Neuronal stem cell (in vitro differentiated cells): ENCODE data around the gene GFOD2.

Experiments
- DNase-seq: peaks from one replicate; pipeline ENCODE4 v3.0.0-alpha.2; 2013; ENCODE audit warnings: low spot score
- H2AFZ ChIP-seq: one replicate; pipeline ENCODE4 v1.6.1; 2013; ENCODE audit warnings: mild to moderate bottlenecking, low read length, inconsistent platforms
- H2AK5ac ChIP-seq: 2 replicates; pipeline ENCODE4 v1.6.1; 2013; ENCODE audit warnings: low read depth, mild to moderate bottlenecking, inconsistent platforms, low read length, moderate library complexity, mixed read lengths
- H2BK120ac ChIP-seq: 2 replicates; pipeline ENCODE4 v1.6.1; 2013; ENCODE audit warnings: low read depth, mild to moderate bottlenecking, inconsistent platforms, low read length, moderate library complexity, mixed read lengths
- H2BK12ac ChIP-seq: one replicate; pipeline ENCODE4 v1.6.1; 2013; ENCODE audit warnings: low read length, inconsistent platforms
- H2BK15ac ChIP-seq: 2 replicates; pipeline ENCODE4 v1.6.1; 2013; ENCODE audit warnings: mild to moderate bottlenecking, low read length, inconsistent platforms, mixed read lengths
- H2BK5ac ChIP-seq: one replicate; pipeline ENCODE4 v1.6.1; 2013; ENCODE audit warnings: inconsistent platforms, mild to moderate bottlenecking, low read length, moderate library complexity
- H3K14ac ChIP-seq: one replicate; pipeline ENCODE4 v1.6.1; 2013; ENCODE audit warnings: low read length, inconsistent platforms
- H3K18ac ChIP-seq: 2 replicates; pipeline ENCODE4 v1.6.1; 2013; ENCODE audit warnings: low read length, inconsistent platforms
- H3K23ac ChIP-seq: 2 replicates; pipeline ENCODE4 v1.6.1; 2013; ENCODE audit warnings: low read depth, mild to moderate bottlenecking, mixed read lengths, low read length, inconsistent platforms; ENCODE audit not compliant: poor library complexity
- H3K27ac ChIP-seq: replicated peaks from 3 replicates; pipeline ENCODE4 v1.5.1; 2013; ENCODE audit warnings: low read length, inconsistent platforms
- H3K27me3 ChIP-seq, 3 experiments: 2 replicates each; pipeline ENCODE4 v1.6.1; 2013; ENCODE audit warnings: low read length in 3 of 3, mild to moderate bottlenecking in 2 of 3, inconsistent platforms in 1 of 3, low read depth in 1 of 3, mixed read lengths in 1 of 3, moderate library complexity in 1 of 3; ENCODE audit not compliant: control insufficient read depth in 3 of 3, insufficient read depth in 3 of 3
- H3K36me3 ChIP-seq, 2 donors: replicated peaks in 1 of 2; 2 replicates each; pipeline ENCODE4 v1.6.1; 2013; ENCODE audit warnings: low read length in 2 of 2; ENCODE audit not compliant: control insufficient read depth in 2 of 2, insufficient read depth in 2 of 2
- H3K4ac ChIP-seq: 2 replicates; pipeline ENCODE4 v1.6.1; 2013; ENCODE audit warnings: inconsistent platforms, mild to moderate bottlenecking, low read length, moderate library complexity
- H3K4me1 ChIP-seq, 2 donors: 1 replicate in 1 of 2; 2 replicates in 1 of 2; pipeline ENCODE4 v1.6.1; 2013; ENCODE audit warnings: low read length in 2 of 2, low read depth in 1 of 2; ENCODE audit not compliant: control insufficient read depth in 2 of 2, insufficient read depth in 1 of 2
- H3K4me2 ChIP-seq: one replicate; pipeline ENCODE4 v1.6.1; 2013; ENCODE audit warnings: mild to moderate bottlenecking, low read length, inconsistent platforms; ENCODE audit not compliant: insufficient read depth, poor library complexity, severe bottlenecking
- H3K4me3 ChIP-seq, 2 donors: 2 replicates each; pipeline ENCODE4 v1.5.1; 2013; ENCODE audit warnings: low read length in 2 of 2, mild to moderate bottlenecking in 2 of 2, inconsistent platforms in 1 of 2, moderate library complexity in 1 of 2
- H3K79me1 ChIP-seq: one replicate; pipeline ENCODE4 v1.6.1; 2013; ENCODE audit warnings: low read depth, mild to moderate bottlenecking, inconsistent platforms, low read length, moderate library complexity
- H3K9ac ChIP-seq: one replicate; pipeline ENCODE4 v1.6.1; 2013; ENCODE audit warnings: mild to moderate bottlenecking, low read depth, low read length, inconsistent platforms; ENCODE audit not compliant: poor library complexity
- H3K9me3 ChIP-seq, 2 donors: replicated peaks in 1 of 2; 2 replicates each; pipeline versions ENCODE3 to v1.6.1; 2013; ENCODE audit warnings: low read length in 2 of 2, mild to moderate bottlenecking in 2 of 2, inconsistent platforms in 1 of 2, low read depth in 1 of 2, mixed read lengths in 1 of 2, moderate library complexity in 1 of 2; ENCODE audit not compliant: control insufficient read depth in 2 of 2, insufficient read depth in 1 of 2
- H4K8ac ChIP-seq: one replicate; pipeline ENCODE4 v1.6.1; 2013; ENCODE audit warnings: low read depth, mild to moderate bottlenecking, inconsistent platforms, low read length, moderate library complexity
- H4K91ac ChIP-seq: one replicate; pipeline ENCODE4 v1.6.1; 2013; ENCODE audit warnings: low read length, low read depth, mild to moderate bottlenecking, inconsistent platforms; ENCODE audit not compliant: poor library complexity
- WGBS, 2 donors: extraction: QIAGEN DNeasy Blood & Tissue Kit; methylation state at CpG; one replicate each; pipeline ENCODE4 v1.1.7; 2013; ENCODE audit warnings: missing lambda C conversion rate in 2 of 2, mixed read lengths in 1 of 2; ENCODE audit not compliant: insufficient read length in 2 of 2, insufficient replicate concordance in 1 of 2; ENCODE audit errors: extremely low coverage in 2 of 2; 5-methylcytosine and 5-hydroxymethylcytosine counted together

GFOD2 gene

GRCh38 chr16:67707790-67708189, 11.3 kb downstream of the GFOD2 start:
- Histone ChIP-seq H3K27ac (no peak overlapping the region), H3K4ac (no peak overlapping the region), H3K36me3 (peaks cover 3 to 8% of the 10 kb centered on the region in 2 donors), H3K4me3 (no peak overlapping the region), H2AK5ac (no peak overlapping the region), H3K27me3 (no peaks in the 10 kb centered on the region), H3K9me3 (no peaks in the 10 kb centered on the region), H3K9ac (no peak overlapping the region), H3K23ac (no peak overlapping the region), H2AFZ (no peak overlapping the region), H3K4me2 (no peak overlapping the region), H3K18ac (no peak overlapping the region), H3K4me1 (no peaks in the 10 kb centered on the region), H4K91ac (no peak overlapping the region), H2BK12ac (no peak overlapping the region), H2BK15ac (no peak overlapping the region), H2BK120ac (no peak overlapping the region), H4K8ac (no peak overlapping the region), H3K14ac (no peak overlapping the region), H3K79me1 (peaks cover 8% of the 10 kb centered on the region), H2BK5ac (no peak overlapping the region)
- DNase-seq = no peak
- no CpG with 5 or more reads among the region's 5 CpGs for WGBS, 2 donors

GRCh38 chr16:67707210-67707609, 11.9 kb downstream of the GFOD2 start:
- Histone ChIP-seq H3K4me1 (no peaks in the 10 kb centered on the region), H4K91ac (no peak overlapping the region), H2BK15ac (no peak overlapping the region), H3K9me3 (no peaks in the 10 kb centered on the region), H3K79me1 (peaks cover 8% of the 10 kb centered on the region), H3K14ac (no peak overlapping the region), H3K9ac (no peak overlapping the region), H2AFZ (no peak overlapping the region), H2BK12ac (no peak overlapping the region), H2BK5ac (no peak overlapping the region), H3K4me2 (no peak overlapping the region), H3K27ac (no peak overlapping the region), H2AK5ac (no peak overlapping the region), H3K18ac (no peak overlapping the region), H4K8ac (no peak overlapping the region), H3K4me3 (no peak overlapping the region), H3K4ac (no peak overlapping the region), H3K23ac (no peak overlapping the region), H2BK120ac (no peak overlapping the region), H3K36me3 (peaks cover 3 to 8% of the 10 kb centered on the region in 2 donors), H3K27me3 (no peaks in the 10 kb centered on the region)
- no CpG with 5 or more reads among the region's 4 CpGs for WGBS, 2 donors
- DNase-seq = no peak

- H2BK5ac ChIP-seq = no peak overlapping the region
- H3K23ac ChIP-seq = no peak overlapping the region
- no peak overlapping the region for H3K9ac ChIP-seq
- H2AK5ac ChIP-seq = no peak overlapping the region
- H2BK12ac ChIP-seq = no peak overlapping the region
- H3K79me1 ChIP-seq = peaks cover 2% of the 10 kb centered on the region
- no peak for DNase-seq
- no peaks in the 10 kb centered on the region for H3K4me1 ChIP-seq
- H3K27me3 ChIP-seq = no peaks in the 10 kb centered on the region
- no peak overlapping the region for H3K18ac ChIP-seq
- no CpG with 5 or more reads among the region's 5 CpGs for WGBS, 2 donors
- peaks cover 3 to 7% of the 10 kb centered on the region in 2 donors for H3K36me3 ChIP-seq
- no peak overlapping the region for H2BK15ac ChIP-seq
- H4K8ac ChIP-seq = no peak overlapping the region
- H3K4me3 ChIP-seq = no peak overlapping the region
- H4K91ac ChIP-seq = no peak overlapping the region
- peaks cover 3 to 9% of the 10 kb centered on the region in 2 donors for H3K9me3 ChIP-seq
- no peak overlapping the region for H3K4me2 ChIP-seq
- H2AFZ ChIP-seq = no peak overlapping the region
- H3K27ac ChIP-seq = no peak overlapping the region
- H3K14ac ChIP-seq = no peak overlapping the region
- H3K4ac ChIP-seq = no peak overlapping the region
- no peak overlapping the region for H2BK120ac ChIP-seq
Measured at GRCh38 chr16:67704110-67704509, 15.0 kb downstream of the GFOD2 start.

- WGBS, 2 donors = no CpG with 5 or more reads among the region's 2 CpGs
Measured at GRCh38 chr16:67703626-67704025, 15.5 kb downstream of the GFOD2 start.

More at GRCh38 chr16:67703626-67704025, 15.5 kb downstream of the GFOD2 start:
- Histone ChIP-seq H2BK5ac (no peak overlapping the region), H3K4me2 (no peak overlapping the region), H3K9me3 (peaks cover 3 to 12% of the 10 kb centered on the region in 2 donors), H3K18ac (no peak overlapping the region), H3K9ac (no peak overlapping the region), H3K4me1 (no peaks in the 10 kb centered on the region), H3K23ac (no peak overlapping the region), H2BK12ac (no peak overlapping the region), H3K4ac (no peak overlapping the region), H3K14ac (no peak overlapping the region), H3K4me3 (no peak overlapping the region), H4K8ac (no peak overlapping the region), H2BK15ac (no peak overlapping the region), H4K91ac (no peak overlapping the region), H2AK5ac (no peak overlapping the region), H3K36me3 (peaks cover 3 to 10% of the 10 kb centered on the region in 2 donors), H2AFZ (no peak overlapping the region), H3K79me1 (peaks cover 2% of the 10 kb centered on the region), H2BK120ac (no peak overlapping the region), H3K27me3 (no peaks in the 10 kb centered on the region), H3K27ac (no peak overlapping the region)
- no peak for DNase-seq
